EH (cell line): ENCODE measurements around the gene RFT1.

Experiments
- DNase-seq: peaks from one replicate; pipeline ENCODE4 v3.0.0-alpha.2; 2015; ENCODE audit warnings: low read depth

RFT1 gene

GRCh38 chr3:53130179-53131061 is at the start of gene RFT1:
TSS of gene RFT1 (minus strand) at chr3:53130435. CDS start at chr3:53130400, 35 bp downstream.
- peak; percentile 97 for DNase-seq

GRCh38 chr3:53179580-53179979 is 49.3 kb upstream of the RFT1 start:
- no peak for DNase-seq

GRCh38 chr3:53178246-53178645 is 48.0 kb upstream of the RFT1 start:
- no peak for DNase-seq

- no peak for DNase-seq
Observed at GRCh38 chr3:53175613-53176540, 45.6 kb upstream of the RFT1 start.

- no peak for DNase-seq
Observed at GRCh38 chr3:53174346-53175250, 44.4 kb upstream of the RFT1 start.

- no peak for DNase-seq
Observed at GRCh38 chr3:53173107-53173506, 42.9 kb upstream of the RFT1 start.

- DNase-seq = no peak
Observed at GRCh38 chr3:53171827-53172505, 41.7 kb upstream of the RFT1 start.

GRCh38 chr3:53171064-53171418 is 40.8 kb upstream of the RFT1 start:
- no peak for DNase-seq

- no peak for DNase-seq
Observed at GRCh38 chr3:53170325-53171063, 40.3 kb upstream of the RFT1 start.

- DNase-seq = no peak
Observed at GRCh38 chr3:53169832-53170324, 39.6 kb upstream of the RFT1 start.

- DNase-seq = peak; percentile 36
Observed at GRCh38 chr3:53169045-53169831, 39.0 kb upstream of the RFT1 start.

GRCh38 chr3:53168175-53168923 is 38.1 kb upstream of the RFT1 start:
- DNase-seq = no peak

GRCh38 chr3:53167418-53168174 is 37.4 kb upstream of the RFT1 start:
- no peak for DNase-seq

GRCh38 chr3:53166781-53167291 is 36.6 kb upstream of the RFT1 start:
- DNase-seq = peak; percentile 84

GRCh38 chr3:53166206-53166605 is 36.0 kb upstream of the RFT1 start:
- no peak for DNase-seq

- no peak for DNase-seq
Observed at GRCh38 chr3:53164911-53165310, 34.7 kb upstream of the RFT1 start.

GRCh38 chr3:53163444-53164387 is 33.5 kb upstream of the RFT1 start:
- DNase-seq = peak; percentile 10
